ENCODE results near the gene PIK3CD. TPM values are rescaled to one million over a fixed set of nuclear protein-coding genes. Genes with fewer than 3 reads are reported as not detected.

PIK3CD gene
- polyA plus RNA-seq, 1 of the 3 experiments (the other 2 are of a cell fraction), result 6.0 TPM

GRCh38 chr1:9737057-9737456, 85.5 kb downstream of the PIK3CD start:
- Histone ChIP-seq H3K27me3 (ENCODE audit: insufficient read depth) (no peaks in the 10 kb centered on the region), H3K4me1 (ENCODE audit: control insufficient read depth in 1 of 2, insufficient read depth in 2 of 2, low read depth in 1 of 2, low read length in 1 of 2) (no peaks in the 10 kb centered on the region), H2AFZ (ENCODE audit: low read depth) (no peak overlapping the region), H3F3A (replicated peaks; ENCODE audit: insufficient read depth) (no peaks in the 10 kb centered on the region), H3K79me2 (ENCODE audit: insufficient read depth) (no peaks in the 10 kb centered on the region), H3K27ac (ENCODE audit: low read depth in 2 of 2, low read length in 1 of 2) (no peak overlapping the region), H3K9me3 (no peaks in the 10 kb centered on the region), H3K4me2 (no peak overlapping the region), H3K9ac (no peak overlapping the region), H3K4me3 (ENCODE audit: low read depth in 2 of 2, low read length in 1 of 2) (no peak overlapping the region), H3K36me3 (replicated peaks in 1 of 2; ENCODE audit: control insufficient read depth in 1 of 2, insufficient read depth in 2 of 2, low read length in 1 of 2) (peaks cover 25 to 60% of the 10 kb centered on the region in 2 experiments), H3K9me2 (no peaks in the 10 kb centered on the region), H4K20me1 (ENCODE audit: insufficient read depth) (no peaks in the 10 kb centered on the region)
- ChIA-PET CTCF (interaction anchor here (1.0 kb wide), 1 partner anchor 9 kb away, joined by 3 read pairs; no protein-coding TSS in a partner anchor), POLR2A (no interaction called here)
- TF ChIP-seq USF2 (IDR thresholded peaks at IDR 0.05; ENCODE audit: borderline replicate concordance, low read depth, low read length) (no peak), GATA2 (CRISPR knock-in tag; IDR thresholded peaks at IDR 0.05) (no peak), MEF2A (IDR thresholded peaks at IDR 0.05; ENCODE audit: borderline replicate concordance, low read depth) (no peak)
- WGBS (ENCODE audit: low lambda C conversion rate), result 98% methylated on average over 8 of the region's 9 CpGs
- DNase-seq, result no peak

- no peak overlapping the region for H3K4me2 ChIP-seq
- no peak for DNase-seq
- no peak overlapping the region for H3K4me3 ChIP-seq (ENCODE audit: low read depth in 2 of 2, low read length in 1 of 2)
- H3K79me2 ChIP-seq (ENCODE audit: insufficient read depth), result no peaks in the 10 kb centered on the region
- no peaks in the 10 kb centered on the region for H3K9me2 ChIP-seq
- H3K9ac ChIP-seq, result no peak overlapping the region
- H3K27ac ChIP-seq (ENCODE audit: low read depth in 2 of 2, low read length in 1 of 2), result no peak overlapping the region
- no peaks in the 10 kb centered on the region for H3K4me1 ChIP-seq (ENCODE audit: control insufficient read depth in 1 of 2, insufficient read depth in 2 of 2, low read depth in 1 of 2, low read length in 1 of 2)
- H3K9me3 ChIP-seq, result no peaks in the 10 kb centered on the region
- CTCF ChIA-PET, result interaction anchor here (1.0 kb wide), 1 partner anchor 9 kb away, joined by 3 read pairs; no protein-coding TSS in a partner anchor
- POLR2A ChIA-PET, result no interaction called here
- TF ChIP-seq TAF1 (IDR thresholded peaks at IDR 0.05; ENCODE audit: borderline replicate concordance, low read depth, low read length) (no peak), JUND (IDR thresholded peaks at IDR 0.05) (no peak), SMC3 (IDR thresholded peaks at IDR 0.05; ENCODE audit: low read depth, low read length) (no peak), CHD2 (IDR thresholded peaks at IDR 0.05; ENCODE audit: low read length, partially characterized antibody) (no peak), USF1 (IDR thresholded peaks at IDR 0.05; ENCODE audit: borderline replicate concordance, low read depth) (no peak), GATA2 (CRISPR knock-in tag; IDR thresholded peaks at IDR 0.05) (no peak), SIN3A (IDR thresholded peaks at IDR 0.05; ENCODE audit: borderline replicate concordance, low read depth, low read length) (no peak)
- peaks cover 31 to 58% of the 10 kb centered on the region in 2 experiments for H3K36me3 ChIP-seq (replicated peaks in 1 of 2; ENCODE audit: control insufficient read depth in 1 of 2, insufficient read depth in 2 of 2, low read length in 1 of 2)
- no peaks in the 10 kb centered on the region for H3K27me3 ChIP-seq (ENCODE audit: insufficient read depth)
- H2AFZ ChIP-seq (ENCODE audit: low read depth), result no peak overlapping the region
- WGBS (ENCODE audit: low lambda C conversion rate), result 92% methylated on average over 10 of the region's 10 CpGs
- H4K20me1 ChIP-seq (ENCODE audit: insufficient read depth), result no peaks in the 10 kb centered on the region
- H3F3A ChIP-seq (replicated peaks; ENCODE audit: insufficient read depth), result no peaks in the 10 kb centered on the region
Measured at GRCh38 chr1:9737671-9738070, 86.1 kb downstream of the PIK3CD start.

Measured in SK-N-SH (cell line).